Activated T-cell treated with anti-CD3 and anti-CD28 coated beads, Interleukin-2, amount 50 U/mL, for 4 hours (primary cell): ENCODE results near the gene FLOT2. TPM values are rescaled to one million over a fixed set of nuclear protein-coding genes. Genes with fewer than 3 reads are reported as not detected.
"Not testable (repeated sequence)": the region's sequence is repeated elsewhere in the genome, so short reads cannot be mapped to it uniquely, and the experiment has no call there.

Experiments
- ATAC-seq, 2 donors: fragments of 200-7000 bp; cut with Tn5 transposase; one replicate each; pipeline ENCODE4 v1.10.0; 2021
- DNase-seq: peaks from one replicate; pipeline ENCODE4 v3.0.0-alpha.2; 2020
- H3K27me3 Mint-ChIP-seq: one replicate; pipeline ENCODE4 v1.8.0; 2021; ENCODE audit warnings: low read depth, mixed read lengths
- H3K36me3 Mint-ChIP-seq: one replicate; pipeline ENCODE4 v1.8.0; 2022; ENCODE audit warnings: mixed read lengths; ENCODE audit not compliant: insufficient read depth
- H3K4me1 Mint-ChIP-seq: one replicate; pipeline ENCODE4 v1.8.0; 2021; ENCODE audit warnings: low read depth, mixed read lengths
- H3K4me3 Mint-ChIP-seq: one replicate; pipeline ENCODE4 v1.8.0; 2021; ENCODE audit warnings: mild to moderate bottlenecking, moderate library complexity, mixed read lengths
- H3K9me3 Mint-ChIP-seq: one replicate; pipeline ENCODE4 v1.8.0; 2021; ENCODE audit warnings: mixed read lengths
- total RNA-seq, 3 donors: library from RNA; stranded (reverse); gene quantifications; one replicate each; pipeline ENCODE4 v1.2.1, GENCODE V29; 2021

Gene FLOT2, protein sequence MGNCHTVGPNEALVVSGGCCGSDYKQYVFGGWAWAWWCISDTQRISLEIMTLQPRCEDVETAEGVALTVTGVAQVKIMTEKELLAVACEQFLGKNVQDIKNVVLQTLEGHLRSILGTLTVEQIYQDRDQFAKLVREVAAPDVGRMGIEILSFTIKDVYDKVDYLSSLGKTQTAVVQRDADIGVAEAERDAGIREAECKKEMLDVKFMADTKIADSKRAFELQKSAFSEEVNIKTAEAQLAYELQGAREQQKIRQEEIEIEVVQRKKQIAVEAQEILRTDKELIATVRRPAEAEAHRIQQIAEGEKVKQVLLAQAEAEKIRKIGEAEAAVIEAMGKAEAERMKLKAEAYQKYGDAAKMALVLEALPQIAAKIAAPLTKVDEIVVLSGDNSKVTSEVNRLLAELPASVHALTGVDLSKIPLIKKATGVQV
- 10 to 100 TPM; 48.3 to 62.9 (median 59.3) TPM for total RNA-seq

DNA sequence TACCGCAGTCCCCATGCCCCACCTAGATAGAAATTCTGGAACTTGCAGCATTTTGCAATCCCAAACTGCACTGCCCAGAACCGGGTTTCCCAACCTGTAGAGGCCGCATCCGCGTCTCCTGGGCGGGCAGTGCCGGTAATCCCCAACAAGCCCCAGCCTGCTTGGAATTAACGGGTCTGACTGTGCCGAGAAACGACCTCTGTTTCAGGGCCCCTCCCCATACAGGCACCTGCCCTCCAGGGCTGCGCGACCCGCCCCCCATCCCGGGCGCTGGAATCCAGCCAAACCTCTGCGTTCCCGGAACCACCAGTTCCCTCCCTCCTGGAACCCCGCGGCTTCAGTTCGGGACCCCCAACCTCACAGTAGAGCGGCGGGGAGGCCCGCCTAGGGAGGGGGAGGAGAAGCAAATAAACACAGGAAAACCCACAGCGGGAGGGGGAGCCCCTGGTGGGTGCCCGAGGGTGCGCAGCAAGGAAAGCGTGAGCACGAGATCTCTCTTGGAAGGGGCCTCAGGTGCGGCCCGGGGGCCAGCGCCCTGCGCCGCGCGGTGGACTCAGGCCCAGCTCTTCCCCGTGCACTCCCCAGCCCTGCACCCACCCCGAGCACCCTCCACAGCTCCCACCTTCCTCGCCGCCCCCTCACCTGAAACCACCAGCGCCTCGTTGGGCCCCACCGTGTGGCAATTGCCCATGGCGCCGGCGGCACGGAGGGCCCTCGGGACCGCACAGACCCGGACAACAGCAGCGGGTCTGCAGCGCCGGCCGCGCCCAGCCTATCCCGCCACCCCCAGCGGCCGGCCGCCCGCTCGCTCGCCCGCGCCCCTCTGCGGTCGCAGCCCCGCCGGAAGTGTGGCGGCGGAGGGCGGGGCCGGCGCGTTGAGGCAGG is at the start of gene FLOT2:
FLOT2 (minus strand) TSS at position 850 of the 885 bp plus-strand sequence; CDS start at position 691, 159 bp downstream.
- Mint-ChIP-seq H3K36me3 (peaks cover 7% of the 10 kb centered on the region), H3K4me1 (peaks cover 67% of the 10 kb centered on the region), H3K4me3 (peak within 1 kb of the TSS; percentile 91), H3K27me3 (no peaks in the 10 kb centered on the region), H3K9me3 (no peaks in the 10 kb centered on the region)
- DNase-seq = peak; percentile 50
- ATAC-seq = peak; percentile 76 to 77

DNA sequence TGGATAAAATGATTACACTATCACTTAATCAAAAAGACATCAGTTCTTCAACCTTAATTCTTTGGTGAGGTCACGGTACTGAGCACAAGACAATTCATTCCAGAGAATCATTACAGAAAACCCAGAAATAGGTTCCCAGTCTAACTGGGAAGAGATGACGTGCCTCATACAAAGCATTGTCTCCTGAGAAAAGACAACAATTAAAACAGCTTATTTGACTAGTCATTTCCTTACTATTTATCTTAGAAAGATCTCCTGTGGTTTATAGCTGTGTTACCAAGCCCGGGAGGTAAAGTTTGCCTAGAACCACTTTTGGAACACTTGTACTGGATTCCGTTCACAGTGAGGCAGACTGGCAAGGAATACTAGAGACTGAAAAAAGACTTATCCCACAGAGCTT is 48.7 kb upstream of the FLOT2 start:
- ATAC-seq = peak in 1 of 2 donors; percentile 2
- Mint-ChIP-seq H3K9me3 (no peaks in the 10 kb centered on the region), H3K4me3 (peak overlapping the region; percentile 40), H3K36me3 (peaks cover 19% of the 10 kb centered on the region), H3K27me3 (no peaks in the 10 kb centered on the region), H3K4me1 (peaks cover 67% of the 10 kb centered on the region)
- DNase-seq = no peak

DNA sequence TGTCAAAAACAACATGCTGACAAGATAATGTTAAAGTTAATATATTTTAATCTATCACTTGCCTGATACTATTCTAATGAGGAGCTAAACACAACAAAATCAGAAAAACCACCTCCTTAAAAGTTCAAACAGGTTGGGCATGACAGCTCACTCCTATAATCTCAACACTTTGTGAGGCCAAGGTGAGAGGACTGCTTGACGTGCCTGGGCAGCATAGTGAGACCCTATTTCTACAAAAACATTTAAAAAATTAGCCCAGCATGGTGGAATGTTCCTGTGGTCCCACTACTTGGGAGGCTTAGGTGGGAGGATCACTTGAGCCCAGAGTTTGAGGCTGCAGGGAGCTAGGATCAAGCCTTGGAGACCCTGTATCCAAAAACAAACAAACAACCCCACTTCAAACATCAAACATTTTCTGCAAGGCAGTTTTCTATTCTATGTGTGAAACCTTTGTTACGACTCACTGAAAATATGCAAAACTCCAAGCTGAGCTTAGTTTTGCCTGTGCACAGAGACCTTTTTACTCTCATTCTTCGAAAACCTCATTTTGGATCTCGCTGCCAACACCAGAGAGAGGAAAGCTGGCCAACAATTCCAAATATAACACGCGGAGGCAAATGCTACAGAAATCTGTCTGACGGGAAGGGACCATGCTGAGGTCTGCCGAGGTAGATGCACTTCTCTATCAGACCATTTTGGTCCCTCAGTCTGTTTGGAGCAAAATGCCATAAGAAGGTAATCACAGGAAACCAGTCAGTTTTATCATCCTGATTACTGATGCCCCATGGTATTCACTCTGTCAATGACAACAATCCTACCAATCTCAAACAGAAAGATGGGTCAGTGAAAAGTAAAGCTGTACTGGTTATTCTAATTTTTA is 47.6 kb upstream of the FLOT2 start:
- H3K4me1 Mint-ChIP-seq = peaks cover 79% of the 10 kb centered on the region
- H3K4me3 Mint-ChIP-seq = peak overlapping the region; percentile 1
- no peaks in the 10 kb centered on the region for H3K27me3 Mint-ChIP-seq
- H3K36me3 Mint-ChIP-seq = peaks cover 19% of the 10 kb centered on the region
- DNase-seq (no peak), ATAC-seq (no peak)
- H3K9me3 Mint-ChIP-seq = no peaks in the 10 kb centered on the region

DNA sequence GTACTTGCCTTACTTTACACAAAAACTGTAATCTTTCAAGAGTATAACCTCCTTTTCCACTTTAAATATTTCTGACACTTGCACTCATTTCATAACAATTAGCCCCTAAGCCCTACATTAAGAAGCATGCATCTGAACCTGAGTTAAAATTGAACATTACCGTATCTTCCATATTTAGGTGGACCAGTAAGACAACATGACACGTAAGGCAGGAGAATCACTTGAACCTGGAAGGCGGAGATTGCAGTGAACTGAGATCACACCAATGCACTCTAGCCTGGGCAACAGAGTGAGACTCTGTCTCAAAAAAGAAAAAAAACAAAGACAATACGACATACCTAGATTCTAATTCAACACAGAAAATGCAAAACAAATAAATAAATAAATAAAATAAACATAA is 46.8 kb upstream of the FLOT2 start:
- no peak overlapping the region for H3K4me3 Mint-ChIP-seq
- peaks cover 19% of the 10 kb centered on the region for H3K36me3 Mint-ChIP-seq
- DNase-seq (no peak), ATAC-seq (no peak)
- H3K27me3 Mint-ChIP-seq = no peaks in the 10 kb centered on the region
- H3K4me1 Mint-ChIP-seq = peaks cover 86% of the 10 kb centered on the region
- H3K9me3 Mint-ChIP-seq = no peaks in the 10 kb centered on the region

DNA sequence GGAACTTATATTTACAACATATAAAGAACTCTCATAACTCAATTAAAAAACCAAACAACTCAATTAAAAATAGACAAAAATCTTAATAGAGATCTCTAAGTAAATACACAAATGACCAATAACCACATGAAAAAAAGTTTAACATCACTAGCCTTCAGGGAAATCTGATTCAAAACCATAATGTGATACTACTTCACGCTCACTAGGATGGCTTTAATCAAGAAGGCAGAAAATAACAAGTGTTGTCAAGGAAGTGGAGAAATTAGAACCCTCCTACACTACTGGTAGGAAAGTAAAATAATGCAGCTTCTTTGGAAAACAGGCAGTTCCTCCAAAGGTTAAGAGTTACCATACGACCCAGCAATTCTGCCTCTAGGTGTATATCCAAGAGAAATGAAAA is 45.4 kb upstream of the FLOT2 start:
- ATAC-seq (no peak), DNase-seq (no peak)
- Mint-ChIP-seq H3K4me1 (peaks cover 90% of the 10 kb centered on the region), H3K27me3 (no peaks in the 10 kb centered on the region), H3K4me3 (no peak overlapping the region), H3K36me3 (peaks cover 22% of the 10 kb centered on the region), H3K9me3 (no peaks in the 10 kb centered on the region)

DNA sequence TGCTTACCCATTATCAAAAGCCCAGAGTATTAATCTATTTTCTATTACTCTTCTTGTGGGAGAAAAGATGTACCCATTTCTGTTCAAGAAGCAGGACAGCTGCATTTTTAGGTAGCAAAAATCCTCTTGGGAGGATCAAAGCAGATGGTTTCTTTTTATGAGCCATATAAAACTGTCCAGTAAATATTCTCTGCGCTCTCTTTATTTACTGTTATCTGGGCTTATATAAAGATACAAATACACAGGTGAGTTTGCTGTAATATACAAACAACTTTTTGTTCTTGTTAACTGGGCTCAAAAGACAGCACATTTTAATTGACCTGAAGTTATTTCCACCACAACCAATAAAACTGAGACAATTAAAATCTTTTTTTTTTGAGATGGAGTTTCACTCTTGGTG is 43.7 kb upstream of the FLOT2 start:
- H3K9me3 Mint-ChIP-seq = no peaks in the 10 kb centered on the region
- peaks cover 90% of the 10 kb centered on the region for H3K4me1 Mint-ChIP-seq
- H3K27me3 Mint-ChIP-seq = no peaks in the 10 kb centered on the region
- ATAC-seq (no peak), DNase-seq (no peak)
- H3K36me3 Mint-ChIP-seq = peaks cover 23% of the 10 kb centered on the region
- H3K4me3 Mint-ChIP-seq = no peak overlapping the region

DNA sequence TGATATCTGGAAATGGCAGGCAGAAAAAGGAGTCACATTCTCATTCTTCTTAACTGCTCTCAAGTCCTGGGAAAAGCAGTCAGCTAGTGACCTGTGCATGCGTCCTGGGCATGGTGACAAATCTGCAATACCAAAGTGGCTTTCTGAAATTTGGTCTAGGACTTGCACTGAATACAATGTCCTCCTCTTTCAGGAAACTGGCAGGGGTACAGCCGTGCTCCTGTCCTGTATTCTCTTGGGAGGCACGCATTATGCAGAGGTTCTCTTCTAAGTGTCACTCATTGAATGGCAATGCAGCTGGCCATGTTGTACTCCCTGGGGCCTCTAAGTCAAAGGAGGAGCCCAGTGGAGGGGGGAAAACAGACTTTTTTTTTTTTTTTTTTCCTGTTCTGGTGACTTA is 43.1 kb upstream of the FLOT2 start:
- no peak for ATAC-seq
- Mint-ChIP-seq H3K36me3 (peaks cover 24% of the 10 kb centered on the region), H3K4me1 (peaks cover 89% of the 10 kb centered on the region), H3K27me3 (no peaks in the 10 kb centered on the region), H3K9me3 (no peaks in the 10 kb centered on the region), H3K4me3 (no peak overlapping the region)
- DNase-seq = no peak

DNA sequence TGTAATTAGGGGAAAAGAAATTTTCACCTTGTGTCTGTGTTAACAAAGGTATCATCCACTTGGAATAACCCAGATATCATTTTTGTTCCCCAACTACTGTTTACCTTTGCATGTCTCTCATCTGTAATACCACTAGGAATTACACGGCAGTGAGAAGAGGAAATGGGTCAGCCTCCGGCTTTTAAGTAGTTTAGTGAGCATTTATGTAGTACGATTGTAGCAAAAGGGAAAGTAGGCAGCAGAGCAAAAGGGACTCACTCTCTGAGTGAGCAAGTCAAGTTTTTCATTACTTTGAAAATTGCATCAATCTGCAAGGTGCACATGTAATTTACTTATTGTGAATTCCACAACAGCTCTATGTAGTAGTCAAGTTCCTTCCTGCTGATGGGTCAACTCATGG is 42.6 kb upstream of the FLOT2 start:
- no peaks in the 10 kb centered on the region for H3K27me3 Mint-ChIP-seq
- peak; percentile 69 to 81 for ATAC-seq
- no peak overlapping the region for H3K4me3 Mint-ChIP-seq
- H3K9me3 Mint-ChIP-seq = no peaks in the 10 kb centered on the region
- H3K4me1 Mint-ChIP-seq = peaks cover 86% of the 10 kb centered on the region
- DNase-seq = no peak
- H3K36me3 Mint-ChIP-seq = peaks cover 20% of the 10 kb centered on the region

DNA sequence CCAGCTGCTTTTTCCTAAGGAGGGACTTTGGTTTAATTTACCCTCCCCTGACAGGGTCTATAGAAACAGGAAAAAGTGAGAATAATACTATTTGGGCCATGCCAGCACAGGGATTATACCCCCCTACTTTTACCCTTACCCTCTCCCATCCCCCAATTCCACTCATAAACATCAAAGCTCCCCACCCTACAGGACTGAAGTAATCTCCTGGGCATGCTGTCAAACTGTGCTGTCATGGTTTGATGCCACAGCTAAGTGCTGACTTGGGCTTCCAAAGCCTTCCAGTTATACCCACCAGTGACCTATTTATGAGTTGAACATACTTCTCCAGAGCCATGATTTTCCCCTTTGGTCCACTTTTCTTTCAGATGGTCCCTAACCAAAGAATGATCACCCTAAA is 41.0 kb upstream of the FLOT2 start:
- no peaks in the 10 kb centered on the region for H3K27me3 Mint-ChIP-seq
- no peaks in the 10 kb centered on the region for H3K9me3 Mint-ChIP-seq
- H3K4me3 Mint-ChIP-seq = no peak overlapping the region
- peaks cover 12% of the 10 kb centered on the region for H3K36me3 Mint-ChIP-seq
- no peak for DNase-seq
- ATAC-seq = no peak
- H3K4me1 Mint-ChIP-seq = peaks cover 80% of the 10 kb centered on the region

DNA sequence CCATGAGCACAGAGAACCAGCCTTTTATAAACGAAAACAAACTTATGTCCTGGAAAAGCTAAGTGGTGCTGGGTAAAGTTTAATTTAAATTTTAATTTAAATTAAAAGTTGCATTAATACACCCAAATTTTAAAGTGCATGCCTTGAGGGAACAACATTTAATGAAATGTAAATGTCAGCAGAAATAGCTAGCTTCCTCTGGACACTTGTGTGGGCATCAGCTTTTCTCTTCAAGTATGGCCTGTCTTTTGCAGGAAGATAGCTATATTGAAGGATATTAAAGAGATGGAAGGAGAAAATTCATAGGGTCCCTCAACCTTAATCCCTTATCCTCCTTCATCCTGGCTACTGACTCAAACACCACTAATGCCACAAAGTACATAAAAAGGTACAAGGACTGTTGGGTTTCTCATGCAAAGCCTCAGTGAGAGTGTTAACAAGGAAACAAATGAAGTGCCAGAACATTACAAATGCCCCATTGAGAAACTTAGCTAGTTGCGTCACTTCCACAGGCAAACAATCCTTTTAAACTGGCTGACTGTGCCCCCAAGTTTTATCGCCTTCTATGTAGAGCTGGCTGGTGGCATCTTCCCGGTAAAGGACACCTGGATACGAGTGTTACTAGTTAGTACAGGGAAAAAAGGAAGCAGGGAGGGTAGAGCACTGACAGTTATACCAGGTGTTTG is 39.7 kb upstream of the FLOT2 start:
- DNase-seq = no peak
- Mint-ChIP-seq H3K4me1 (peaks cover 76% of the 10 kb centered on the region), H3K36me3 (peaks cover 8% of the 10 kb centered on the region), H3K4me3 (no peak overlapping the region), H3K27me3 (no peaks in the 10 kb centered on the region), H3K9me3 (no peaks in the 10 kb centered on the region)
- no peak for ATAC-seq

DNA sequence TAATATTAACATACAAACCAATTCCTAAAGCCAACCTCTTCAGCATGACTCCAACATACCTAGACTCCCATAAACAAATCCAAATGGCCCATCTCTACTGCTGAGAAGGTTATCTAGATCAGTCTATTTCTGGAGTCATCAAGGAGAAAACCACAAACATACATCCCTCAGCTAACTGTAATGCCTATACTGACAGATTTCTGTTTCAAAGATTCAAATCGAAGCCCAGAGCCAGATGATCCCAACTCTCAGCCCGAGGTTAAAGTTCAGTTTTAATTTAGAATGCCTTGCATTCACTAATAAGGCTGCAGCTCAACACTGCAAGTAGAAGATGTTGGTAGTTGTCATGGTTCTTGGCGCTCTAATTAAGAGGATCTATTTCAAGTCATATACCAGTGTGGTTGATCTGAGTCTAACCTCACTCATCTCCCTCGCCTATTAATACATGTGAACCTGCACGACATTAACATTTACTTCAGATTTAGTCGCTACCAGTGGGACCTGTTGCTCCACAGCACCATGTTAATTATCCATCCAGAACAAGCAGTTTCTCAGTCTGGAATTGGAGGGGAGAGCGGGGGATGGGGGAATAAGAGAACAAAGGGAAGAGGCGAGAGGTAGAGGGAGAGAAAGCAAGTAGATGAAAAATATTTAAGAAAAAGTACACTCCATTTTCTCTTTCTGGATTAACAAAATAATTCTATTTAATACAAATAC is 38.4 kb upstream of the FLOT2 start:
- H3K4me1 Mint-ChIP-seq = peaks cover 70% of the 10 kb centered on the region
- no peaks in the 10 kb centered on the region for H3K9me3 Mint-ChIP-seq
- no peaks in the 10 kb centered on the region for H3K27me3 Mint-ChIP-seq
- H3K36me3 Mint-ChIP-seq = peaks cover 8% of the 10 kb centered on the region
- no peak overlapping the region for H3K4me3 Mint-ChIP-seq
- no peak for ATAC-seq
- no peak for DNase-seq

DNA sequence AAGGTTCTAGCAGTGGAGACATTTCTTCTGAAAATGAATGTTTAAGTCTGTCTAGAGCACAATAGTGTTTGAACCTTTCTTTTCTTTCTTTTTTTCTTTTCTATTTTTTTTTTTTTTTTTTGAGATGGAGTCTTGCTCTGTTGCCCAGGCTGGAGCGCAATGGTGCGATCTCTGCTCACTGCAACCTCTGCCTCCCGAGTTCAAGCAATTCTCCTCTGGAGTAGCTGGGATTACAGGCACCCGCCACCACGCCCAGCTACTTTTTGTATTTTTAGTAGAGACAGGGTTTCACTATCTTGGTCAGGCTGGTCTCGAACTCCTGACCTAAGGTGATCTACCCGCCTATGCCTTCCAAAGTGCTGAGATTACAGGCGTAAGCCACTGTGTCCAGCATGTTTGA is 37.0 kb upstream of the FLOT2 start:
- not testable (repeated sequence) for H3K4me3 Mint-ChIP-seq, ATAC-seq, H3K27me3 Mint-ChIP-seq, H3K9me3 Mint-ChIP-seq, DNase-seq
- H3K4me1 Mint-ChIP-seq = peaks cover 65% of the 10 kb centered on the region
- peaks cover 16% of the 10 kb centered on the region for H3K36me3 Mint-ChIP-seq

DNA sequence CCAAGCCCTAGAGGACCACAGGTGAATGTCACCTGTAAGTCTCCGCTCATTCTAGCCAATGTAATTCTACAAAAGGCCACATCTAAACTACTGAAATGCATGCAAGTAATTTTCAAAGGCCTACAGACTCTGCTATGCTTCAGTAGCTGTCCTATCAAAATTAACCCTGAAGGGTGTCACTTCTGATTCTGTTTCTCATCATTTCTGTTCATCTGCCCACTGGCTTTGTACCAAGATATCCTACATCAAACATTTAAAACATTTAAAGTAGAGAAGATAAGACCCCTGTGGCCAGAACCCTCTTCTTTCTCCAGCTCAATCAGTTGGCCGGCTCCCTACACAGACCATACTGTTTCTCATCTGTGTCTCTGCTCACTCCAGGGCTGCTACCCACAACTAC is 32.3 kb upstream of the FLOT2 start:
- H3K9me3 Mint-ChIP-seq = peaks cover 10% of the 10 kb centered on the region
- H3K4me3 Mint-ChIP-seq = no peak overlapping the region
- H3K36me3 Mint-ChIP-seq = peaks cover 30% of the 10 kb centered on the region
- no peaks in the 10 kb centered on the region for H3K27me3 Mint-ChIP-seq
- ATAC-seq (no peak), DNase-seq (no peak)
- peaks cover 61% of the 10 kb centered on the region for H3K4me1 Mint-ChIP-seq
